HEK293T (cell line): ENCODE results near the gene AMN.

Experiments used
- ARNT ChIP-seq: fragments of 450-650 bp; IDR thresholded peaks from 2 replicates; pipeline ENCODE4 v1.6.1; 2017; ENCODE audit warnings: mild to moderate bottlenecking
- BHLHE40 ChIP-seq: fragments of 450-650 bp; IDR thresholded peaks from 2 replicates; pipeline ENCODE4 v1.6.1; 2016; ENCODE audit warnings: mild to moderate bottlenecking, moderate library complexity, borderline replicate concordance
- ELF4 ChIP-seq: fragments of 450-650 bp; IDR thresholded peaks from 2 replicates; pipeline ENCODE4 v1.6.1; 2017; ENCODE audit warnings: antibody characterized with exemption
- FOXA1 ChIP-seq: fragments of 450-650 bp; IDR thresholded peaks from 2 replicates; pipeline ENCODE4 v1.6.1; 2016; ENCODE audit warnings: mild to moderate bottlenecking
- FOXM1 ChIP-seq: fragments of 450-650 bp; IDR thresholded peaks from 2 replicates; pipeline ENCODE4 v1.6.1; 2017; ENCODE audit warnings: mild to moderate bottlenecking, borderline replicate concordance
- L3MBTL2 ChIP-seq: fragments of 450-650 bp; conservative IDR thresholded peaks from 2 replicates; pipeline ENCODE4 v1.6.1; 2016; ENCODE audit warnings: mild to moderate bottlenecking
- LEF1 ChIP-seq: fragments of 450-650 bp; IDR thresholded peaks from 2 replicates; pipeline ENCODE4 v1.6.1; 2017; ENCODE audit warnings: mild to moderate bottlenecking, borderline replicate concordance
- NFRKB ChIP-seq: fragments of 450-650 bp; IDR thresholded peaks from 2 replicates; pipeline ENCODE4 v1.6.1; 2016; ENCODE audit warnings: mild to moderate bottlenecking, moderate library complexity
- SP1 ChIP-seq: fragments of 450-650 bp; IDR thresholded peaks from 2 replicates; pipeline ENCODE4 v1.6.1; 2017
- SUZ12 ChIP-seq: fragments of 450-650 bp; IDR thresholded peaks from 2 replicates; pipeline ENCODE4 v1.6.1; 2016; ENCODE audit warnings: mild to moderate bottlenecking
- TARDBP ChIP-seq: fragments of 450-650 bp; IDR thresholded peaks from 2 replicates; pipeline ENCODE4 v1.6.1; 2016
- ZNF384 ChIP-seq: fragments of 450-650 bp; IDR thresholded peaks from 2 replicates; pipeline ENCODE4 v1.6.1; 2016

- TF ChIP-seq NFRKB (no peak), FOXA1 (no peak), ELF4 (no peak), BHLHE40 (no peak), SUZ12 (no peak), FOXM1 (no peak), TARDBP (no peak), LEF1 (no peak), SP1 (no peak), ARNT (no peak), L3MBTL2 (no peak), ZNF384 (no peak)
Observed at GRCh38 chr14:102975662-102976061, 53.2 kb downstream of the AMN start.
